HEK293 (cell line): Measurements from ENCODE around the gene C19orf25.

Source experiments
- GLI4 ChIP-seq: fragments of 450-650 bp; formaldehyde crosslinking; IDR thresholded peaks from 2 replicates; pipeline ENCODE4 v1.5.1; 2016; ENCODE audit warnings: missing biosample characterization, missing genetic modification characterization
- IKZF3 ChIP-seq: fragments of 450-650 bp; IDR thresholded peaks from 2 replicates; pipeline ENCODE4 v1.5.0; 2018; ENCODE audit warnings: missing biosample characterization, mild to moderate bottlenecking, missing genetic modification characterization, moderate library complexity
- SETDB1 ChIP-seq: IDR thresholded peaks from one replicate; pipeline ENCODE4 v1.6.1; 2017; ENCODE audit warnings: mild to moderate bottlenecking, low read length, moderate library complexity, mixed read lengths; ENCODE audit not compliant: insufficient read length
- SP2 ChIP-seq: fragments of 450-650 bp; formaldehyde crosslinking; IDR thresholded peaks from 2 replicates; pipeline ENCODE4 v1.5.1; 2016; ENCODE audit warnings: missing biosample characterization, missing genetic modification characterization
- WT1 ChIP-seq: fragments of 450-650 bp; formaldehyde crosslinking; IDR thresholded peaks from 2 replicates; pipeline ENCODE4 v1.5.1; 2016; ENCODE audit warnings: missing biosample characterization, missing genetic modification characterization
- ZBTB17 ChIP-seq: fragments of 450-650 bp; formaldehyde crosslinking; IDR thresholded peaks from 2 replicates; pipeline ENCODE4 v1.5.1; 2016; ENCODE audit warnings: missing biosample characterization, missing genetic modification characterization
- ZEB2 ChIP-seq: fragments of 450-650 bp; formaldehyde crosslinking; IDR thresholded peaks from 2 replicates; pipeline ENCODE4 v1.5.1; 2016; ENCODE audit warnings: missing biosample characterization, missing genetic modification characterization
- ZFP69B ChIP-seq: fragments of 450-650 bp; formaldehyde crosslinking; IDR thresholded peaks from 2 replicates; pipeline ENCODE4 v1.5.1; 2016; ENCODE audit warnings: missing biosample characterization, missing genetic modification characterization
- ZNF133 ChIP-seq: fragments of 450-650 bp; formaldehyde crosslinking; IDR thresholded peaks from 2 replicates; pipeline ENCODE4 v1.5.1; 2016; ENCODE audit warnings: missing biosample characterization, missing genetic modification characterization
- ZNF146 ChIP-seq: fragments of 450-650 bp; formaldehyde crosslinking; IDR thresholded peaks from 2 replicates; pipeline ENCODE4 v1.5.1; 2016; ENCODE audit warnings: missing biosample characterization, missing genetic modification characterization
- ZNF155 ChIP-seq: fragments of 450-650 bp; formaldehyde crosslinking; IDR thresholded peaks from 2 replicates; pipeline ENCODE4 v1.5.1; 2016; ENCODE audit warnings: missing biosample characterization, missing genetic modification characterization
- ZNF174 ChIP-seq: fragments of 450-650 bp; formaldehyde crosslinking; IDR thresholded peaks from 2 replicates; pipeline ENCODE4 v1.5.0; 2017; ENCODE audit warnings: missing biosample characterization, mild to moderate bottlenecking, missing genetic modification characterization
- ZNF239 ChIP-seq: fragments of 450-650 bp; formaldehyde crosslinking; IDR thresholded peaks from 2 replicates; pipeline ENCODE4 v1.5.1; 2016; ENCODE audit warnings: missing biosample characterization, missing genetic modification characterization
- ZNF341 ChIP-seq: fragments of 450-650 bp; formaldehyde crosslinking; IDR thresholded peaks from 2 replicates; pipeline ENCODE4; 2016; ENCODE audit warnings: low read depth, missing biosample characterization, missing genetic modification characterization
- ZNF473 ChIP-seq: fragments of 450-650 bp; formaldehyde crosslinking; IDR thresholded peaks from 2 replicates; pipeline ENCODE4 v1.5.1; 2017; ENCODE audit warnings: missing biosample characterization, missing genetic modification characterization
- ZNF514 ChIP-seq: fragments of 450-650 bp; formaldehyde crosslinking; IDR thresholded peaks from 2 replicates; pipeline ENCODE4 v1.5.1; 2016; ENCODE audit warnings: missing biosample characterization, missing genetic modification characterization
- ZNF600 ChIP-seq: fragments of 450-650 bp; formaldehyde crosslinking; IDR thresholded peaks from 2 replicates; pipeline ENCODE4 v1.5.1; 2016; ENCODE audit warnings: missing biosample characterization, missing genetic modification characterization
- ZNF610 ChIP-seq: fragments of 450-650 bp; formaldehyde crosslinking; IDR thresholded peaks from 2 replicates; pipeline ENCODE4 v1.5.1; 2016; ENCODE audit warnings: missing biosample characterization, missing genetic modification characterization, borderline replicate concordance
- ZNF626 ChIP-seq: fragments of 450-650 bp; sonication (Bioruptor Pico); formaldehyde crosslinking; IDR thresholded peaks from 2 replicates; pipeline ENCODE4 v1.5.1; 2018; ENCODE audit warnings: missing biosample characterization, missing genetic modification characterization, inconsistent platforms
- ZNF76 ChIP-seq: fragments of 450-650 bp; formaldehyde crosslinking; IDR thresholded peaks from 2 replicates; pipeline ENCODE4; 2016; ENCODE audit warnings: low read depth, missing biosample characterization, missing genetic modification characterization, borderline replicate concordance
- ZNF776 ChIP-seq: fragments of 450-650 bp; formaldehyde crosslinking; IDR thresholded peaks from 2 replicates; pipeline ENCODE4 v1.5.0; 2017; ENCODE audit warnings: missing biosample characterization, missing genetic modification characterization, borderline replicate concordance
- ZNF843 ChIP-seq: fragments of 450-650 bp; formaldehyde crosslinking; IDR thresholded peaks from 2 replicates; pipeline ENCODE4 v1.5.1; 2016; ENCODE audit warnings: missing biosample characterization, missing genetic modification characterization
- TF ChIP-seq, protein P1 (sequence below): fragments of 450-650 bp; formaldehyde crosslinking; conservative IDR thresholded peaks from 2 replicates; pipeline ENCODE4 v1.5.1; 2016; ENCODE audit warnings: low read depth, missing biosample characterization, missing genetic modification characterization
- TF ChIP-seq, protein P2 (sequence below): fragments of 450-650 bp; formaldehyde crosslinking; IDR thresholded peaks from 2 replicates; pipeline ENCODE4 v1.5.1; 2017; ENCODE audit warnings: missing biosample characterization, mild to moderate bottlenecking, missing genetic modification characterization, moderate library complexity
- TF ChIP-seq, protein P3 (sequence below): fragments of 450-650 bp; formaldehyde crosslinking; IDR thresholded peaks from 2 replicates; pipeline ENCODE4 v1.5.1; 2017; ENCODE audit warnings: missing biosample characterization, missing genetic modification characterization
- TF ChIP-seq, protein P4 (sequence below): fragments of 450-650 bp; formaldehyde crosslinking; IDR thresholded peaks from 2 replicates; pipeline ENCODE4 v1.5.1; 2016; ENCODE audit warnings: missing biosample characterization, missing genetic modification characterization
- TF ChIP-seq, protein P5 (sequence below): fragments of 450-650 bp; formaldehyde crosslinking; IDR thresholded peaks from 2 replicates; pipeline ENCODE4 v1.5.1; 2016; ENCODE audit warnings: missing biosample characterization, missing genetic modification characterization
- TF ChIP-seq, protein P6 (sequence below): fragments of 450-650 bp; formaldehyde crosslinking; IDR thresholded peaks from 2 replicates; pipeline ENCODE4 v1.5.1; 2017; ENCODE audit warnings: missing biosample characterization, missing genetic modification characterization

The C19orf25 gene

DNA sequence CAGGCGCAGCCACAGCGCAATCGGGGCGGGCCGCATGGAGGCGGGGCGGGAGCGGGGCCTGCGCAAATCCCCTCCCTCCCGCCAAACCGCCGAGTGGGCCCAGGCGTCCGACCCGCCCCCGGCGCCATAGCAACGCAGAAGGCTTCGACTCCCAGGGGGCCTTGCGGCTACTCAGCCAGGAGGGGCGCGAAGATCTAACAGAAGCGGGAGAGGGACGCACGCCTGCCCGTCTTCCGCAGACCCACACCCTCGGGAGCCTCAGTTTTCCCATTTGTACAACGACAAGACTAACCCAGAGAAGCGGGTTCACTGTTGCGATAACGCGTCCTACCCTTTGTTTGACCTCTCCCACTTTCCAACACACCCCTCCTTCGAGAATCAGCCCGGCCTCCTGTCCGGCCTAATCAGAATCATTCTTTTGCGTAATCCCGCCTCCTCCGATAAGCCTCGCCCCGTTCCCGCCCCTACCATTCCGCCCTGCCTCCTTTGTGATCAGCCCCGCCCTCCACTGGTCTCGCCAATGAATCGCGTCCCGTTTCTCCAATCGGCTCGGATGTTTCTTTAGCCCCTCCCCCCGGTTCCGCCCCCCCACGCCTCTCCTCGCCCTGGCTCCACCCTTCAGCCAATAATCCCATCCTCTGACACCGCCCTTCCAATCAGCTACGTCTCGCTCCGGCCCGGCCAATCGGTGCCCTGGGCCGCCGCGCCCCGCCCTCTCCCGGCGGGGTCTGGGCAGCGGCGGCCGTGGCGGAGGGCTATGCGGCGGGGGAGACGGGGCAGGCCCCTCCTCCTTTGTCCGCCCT, 11.5 kb upstream of the C19orf25 start, which contains the start of gene PCSK4 (continued):
- TF ChIP-seq, protein P1, sequence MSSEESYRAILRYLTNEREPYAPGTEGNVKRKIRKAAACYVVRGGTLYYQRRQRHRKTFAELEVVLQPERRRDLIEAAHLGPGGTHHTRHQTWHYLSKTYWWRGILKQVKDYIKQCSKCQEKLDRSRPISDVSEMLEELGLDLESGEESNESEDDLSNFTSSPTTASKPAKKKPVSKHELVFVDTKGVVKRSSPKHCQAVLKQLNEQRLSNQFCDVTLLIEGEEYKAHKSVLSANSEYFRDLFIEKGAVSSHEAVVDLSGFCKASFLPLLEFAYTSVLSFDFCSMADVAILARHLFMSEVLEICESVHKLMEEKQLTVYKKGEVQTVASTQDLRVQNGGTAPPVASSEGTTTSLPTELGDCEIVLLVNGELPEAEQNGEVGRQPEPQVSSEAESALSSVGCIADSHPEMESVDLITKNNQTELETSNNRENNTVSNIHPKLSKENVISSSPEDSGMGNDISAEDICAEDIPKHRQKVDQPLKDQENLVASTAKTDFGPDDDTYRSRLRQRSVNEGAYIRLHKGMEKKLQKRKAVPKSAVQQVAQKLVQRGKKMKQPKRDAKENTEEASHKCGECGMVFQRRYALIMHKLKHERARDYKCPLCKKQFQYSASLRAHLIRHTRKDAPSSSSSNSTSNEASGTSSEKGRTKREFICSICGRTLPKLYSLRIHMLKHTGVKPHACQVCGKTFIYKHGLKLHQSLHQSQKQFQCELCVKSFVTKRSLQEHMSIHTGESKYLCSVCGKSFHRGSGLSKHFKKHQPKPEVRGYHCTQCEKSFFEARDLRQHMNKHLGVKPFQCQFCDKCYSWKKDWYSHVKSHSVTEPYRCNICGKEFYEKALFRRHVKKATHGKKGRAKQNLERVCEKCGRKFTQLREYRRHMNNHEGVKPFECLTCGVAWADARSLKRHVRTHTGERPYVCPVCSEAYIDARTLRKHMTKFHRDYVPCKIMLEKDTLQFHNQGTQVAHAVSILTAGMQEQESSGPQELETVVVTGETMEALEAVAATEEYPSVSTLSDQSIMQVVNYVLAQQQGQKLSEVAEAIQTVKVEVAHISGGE = no peak
- peak; percentile 95 for TF ChIP-seq ZNF76 (tag by site-specific recombination)
- TF ChIP-seq ZNF776 (tag by site-specific recombination) = no peak
- no peak for TF ChIP-seq ZNF514 (tag by site-specific recombination)
- TF ChIP-seq ZNF610 (tag by site-specific recombination) = 0 out of 2 replicates have a peak, but pooled peaks have one; percentile 43
- TF ChIP-seq, protein P2, sequence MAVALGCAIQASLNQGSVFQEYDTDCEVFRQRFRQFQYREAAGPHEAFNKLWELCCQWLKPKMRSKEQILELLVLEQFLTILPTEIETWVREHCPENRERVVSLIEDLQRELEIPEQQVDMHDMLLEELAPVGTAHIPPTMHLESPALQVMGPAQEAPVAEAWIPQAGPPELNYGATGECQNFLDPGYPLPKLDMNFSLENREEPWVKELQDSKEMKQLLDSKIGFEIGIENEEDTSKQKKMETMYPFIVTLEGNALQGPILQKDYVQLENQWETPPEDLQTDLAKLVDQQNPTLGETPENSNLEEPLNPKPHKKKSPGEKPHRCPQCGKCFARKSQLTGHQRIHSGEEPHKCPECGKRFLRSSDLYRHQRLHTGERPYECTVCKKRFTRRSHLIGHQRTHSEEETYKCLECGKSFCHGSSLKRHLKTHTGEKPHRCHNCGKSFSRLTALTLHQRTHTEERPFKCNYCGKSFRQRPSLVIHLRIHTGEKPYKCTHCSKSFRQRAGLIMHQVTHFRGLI = no peak
- TF ChIP-seq, protein P3, sequence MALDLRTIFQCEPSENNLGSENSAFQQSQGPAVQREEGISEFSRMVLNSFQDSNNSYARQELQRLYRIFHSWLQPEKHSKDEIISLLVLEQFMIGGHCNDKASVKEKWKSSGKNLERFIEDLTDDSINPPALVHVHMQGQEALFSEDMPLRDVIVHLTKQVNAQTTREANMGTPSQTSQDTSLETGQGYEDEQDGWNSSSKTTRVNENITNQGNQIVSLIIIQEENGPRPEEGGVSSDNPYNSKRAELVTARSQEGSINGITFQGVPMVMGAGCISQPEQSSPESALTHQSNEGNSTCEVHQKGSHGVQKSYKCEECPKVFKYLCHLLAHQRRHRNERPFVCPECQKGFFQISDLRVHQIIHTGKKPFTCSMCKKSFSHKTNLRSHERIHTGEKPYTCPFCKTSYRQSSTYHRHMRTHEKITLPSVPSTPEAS (tag by site-specific recombination) = no peak
- no peak for TF ChIP-seq ZNF155 (tag by site-specific recombination)
- peak; percentile 99 for TF ChIP-seq ZFP69B (tag by site-specific recombination)
- TF ChIP-seq ZNF473 (tag by site-specific recombination) = no peak
- TF ChIP-seq, protein P4, sequence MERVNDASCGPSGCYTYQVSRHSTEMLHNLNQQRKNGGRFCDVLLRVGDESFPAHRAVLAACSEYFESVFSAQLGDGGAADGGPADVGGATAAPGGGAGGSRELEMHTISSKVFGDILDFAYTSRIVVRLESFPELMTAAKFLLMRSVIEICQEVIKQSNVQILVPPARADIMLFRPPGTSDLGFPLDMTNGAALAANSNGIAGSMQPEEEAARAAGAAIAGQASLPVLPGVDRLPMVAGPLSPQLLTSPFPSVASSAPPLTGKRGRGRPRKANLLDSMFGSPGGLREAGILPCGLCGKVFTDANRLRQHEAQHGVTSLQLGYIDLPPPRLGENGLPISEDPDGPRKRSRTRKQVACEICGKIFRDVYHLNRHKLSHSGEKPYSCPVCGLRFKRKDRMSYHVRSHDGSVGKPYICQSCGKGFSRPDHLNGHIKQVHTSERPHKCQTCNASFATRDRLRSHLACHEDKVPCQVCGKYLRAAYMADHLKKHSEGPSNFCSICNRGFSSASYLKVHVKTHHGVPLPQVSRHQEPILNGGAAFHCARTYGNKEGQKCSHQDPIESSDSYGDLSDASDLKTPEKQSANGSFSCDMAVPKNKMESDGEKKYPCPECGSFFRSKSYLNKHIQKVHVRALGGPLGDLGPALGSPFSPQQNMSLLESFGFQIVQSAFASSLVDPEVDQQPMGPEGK (tag by site-specific recombination) = peak; percentile 86
- no peak for TF ChIP-seq SETDB1
- peak; percentile 45; the same call in 1 of the 2 replicates for TF ChIP-seq ZNF341
- no peak for TF ChIP-seq ZNF133 (tag by site-specific recombination)
- no peak; the same call in none of the 2 replicates for TF ChIP-seq WT1 (tag by site-specific recombination)
- no peak for TF ChIP-seq ZNF626 (tag by site-specific recombination)
- TF ChIP-seq SP2 (tag by site-specific recombination) = peak; percentile 99
- TF ChIP-seq, protein P5, sequence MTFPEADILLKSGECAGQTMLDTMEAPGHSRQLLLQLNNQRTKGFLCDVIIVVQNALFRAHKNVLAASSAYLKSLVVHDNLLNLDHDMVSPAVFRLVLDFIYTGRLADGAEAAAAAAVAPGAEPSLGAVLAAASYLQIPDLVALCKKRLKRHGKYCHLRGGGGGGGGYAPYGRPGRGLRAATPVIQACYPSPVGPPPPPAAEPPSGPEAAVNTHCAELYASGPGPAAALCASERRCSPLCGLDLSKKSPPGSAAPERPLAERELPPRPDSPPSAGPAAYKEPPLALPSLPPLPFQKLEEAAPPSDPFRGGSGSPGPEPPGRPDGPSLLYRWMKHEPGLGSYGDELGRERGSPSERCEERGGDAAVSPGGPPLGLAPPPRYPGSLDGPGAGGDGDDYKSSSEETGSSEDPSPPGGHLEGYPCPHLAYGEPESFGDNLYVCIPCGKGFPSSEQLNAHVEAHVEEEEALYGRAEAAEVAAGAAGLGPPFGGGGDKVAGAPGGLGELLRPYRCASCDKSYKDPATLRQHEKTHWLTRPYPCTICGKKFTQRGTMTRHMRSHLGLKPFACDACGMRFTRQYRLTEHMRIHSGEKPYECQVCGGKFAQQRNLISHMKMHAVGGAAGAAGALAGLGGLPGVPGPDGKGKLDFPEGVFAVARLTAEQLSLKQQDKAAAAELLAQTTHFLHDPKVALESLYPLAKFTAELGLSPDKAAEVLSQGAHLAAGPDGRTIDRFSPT (tag by site-specific recombination) = no peak
- TF ChIP-seq, protein P6, sequence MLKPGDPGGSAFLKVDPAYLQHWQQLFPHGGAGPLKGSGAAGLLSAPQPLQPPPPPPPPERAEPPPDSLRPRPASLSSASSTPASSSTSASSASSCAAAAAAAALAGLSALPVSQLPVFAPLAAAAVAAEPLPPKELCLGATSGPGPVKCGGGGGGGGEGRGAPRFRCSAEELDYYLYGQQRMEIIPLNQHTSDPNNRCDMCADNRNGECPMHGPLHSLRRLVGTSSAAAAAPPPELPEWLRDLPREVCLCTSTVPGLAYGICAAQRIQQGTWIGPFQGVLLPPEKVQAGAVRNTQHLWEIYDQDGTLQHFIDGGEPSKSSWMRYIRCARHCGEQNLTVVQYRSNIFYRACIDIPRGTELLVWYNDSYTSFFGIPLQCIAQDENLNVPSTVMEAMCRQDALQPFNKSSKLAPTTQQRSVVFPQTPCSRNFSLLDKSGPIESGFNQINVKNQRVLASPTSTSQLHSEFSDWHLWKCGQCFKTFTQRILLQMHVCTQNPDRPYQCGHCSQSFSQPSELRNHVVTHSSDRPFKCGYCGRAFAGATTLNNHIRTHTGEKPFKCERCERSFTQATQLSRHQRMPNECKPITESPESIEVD (tag by site-specific recombination) = no peak
- no peak for TF ChIP-seq GLI4 (tag by site-specific recombination)
- no peak for TF ChIP-seq ZNF174 (tag by site-specific recombination)
- TF ChIP-seq ZNF843 (tag by site-specific recombination) = 0 out of 2 replicates have a peak, but pooled peaks have one; percentile 36
- no peak; the same call in 1 of the 2 replicates for TF ChIP-seq ZNF600 (tag by site-specific recombination)
- no peak for TF ChIP-seq IKZF3 (tag by site-specific recombination)
- peak; percentile 72; the same call in 1 of the 2 replicates for TF ChIP-seq ZBTB17 (tag by site-specific recombination)
- peak; percentile 66; the same call in 1 of the 2 replicates for TF ChIP-seq ZEB2 (tag by site-specific recombination)
- no peak for TF ChIP-seq ZNF146
- no peak for TF ChIP-seq ZNF239 (tag by site-specific recombination)
